ENCODE results near the gene PHACTR3.

PHACTR3 gene

DNA sequence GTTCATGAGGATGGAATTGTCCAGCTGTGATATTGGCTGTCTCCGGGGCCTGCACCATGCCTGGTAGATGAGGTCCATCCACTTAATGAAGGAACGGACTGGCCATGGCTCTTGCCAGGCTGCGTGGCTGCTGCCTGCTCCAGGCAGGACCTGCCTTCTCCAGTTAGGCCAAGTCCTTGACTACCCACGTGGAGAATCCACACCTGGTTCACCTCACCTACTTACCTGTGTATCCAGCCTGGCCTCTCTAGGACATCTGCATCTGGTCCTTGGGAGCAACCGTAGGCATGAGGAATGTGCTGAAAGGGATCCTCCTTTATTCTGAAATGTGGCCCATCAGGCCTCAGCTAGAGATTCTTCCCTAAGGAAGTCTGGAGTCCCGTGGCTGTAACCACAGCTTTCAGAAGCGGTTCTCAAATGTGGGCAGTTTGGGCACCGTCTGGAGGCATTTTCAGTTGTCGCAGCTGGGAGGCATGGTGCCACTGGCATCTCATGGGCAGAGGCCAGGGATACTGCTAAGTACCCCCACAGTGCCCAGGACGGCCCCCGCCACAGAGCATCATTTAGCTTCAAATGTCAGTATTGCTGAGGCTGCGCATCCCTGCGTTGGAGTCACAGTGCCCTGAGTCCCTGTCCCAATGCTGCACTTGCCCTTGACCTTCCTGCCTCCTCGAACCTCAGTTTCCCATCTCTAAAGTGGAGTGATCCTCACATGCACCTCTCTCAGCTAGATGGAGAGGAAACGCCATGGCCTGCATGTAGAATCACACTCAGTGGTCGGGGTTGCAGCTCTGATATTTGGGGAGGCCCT lies 67.5 kb downstream of the PHACTR3 start:
- DNase-seq (ENCODE audit: low spot score) = peak; percentile 60
- TF ChIP-seq, protein P1, sequence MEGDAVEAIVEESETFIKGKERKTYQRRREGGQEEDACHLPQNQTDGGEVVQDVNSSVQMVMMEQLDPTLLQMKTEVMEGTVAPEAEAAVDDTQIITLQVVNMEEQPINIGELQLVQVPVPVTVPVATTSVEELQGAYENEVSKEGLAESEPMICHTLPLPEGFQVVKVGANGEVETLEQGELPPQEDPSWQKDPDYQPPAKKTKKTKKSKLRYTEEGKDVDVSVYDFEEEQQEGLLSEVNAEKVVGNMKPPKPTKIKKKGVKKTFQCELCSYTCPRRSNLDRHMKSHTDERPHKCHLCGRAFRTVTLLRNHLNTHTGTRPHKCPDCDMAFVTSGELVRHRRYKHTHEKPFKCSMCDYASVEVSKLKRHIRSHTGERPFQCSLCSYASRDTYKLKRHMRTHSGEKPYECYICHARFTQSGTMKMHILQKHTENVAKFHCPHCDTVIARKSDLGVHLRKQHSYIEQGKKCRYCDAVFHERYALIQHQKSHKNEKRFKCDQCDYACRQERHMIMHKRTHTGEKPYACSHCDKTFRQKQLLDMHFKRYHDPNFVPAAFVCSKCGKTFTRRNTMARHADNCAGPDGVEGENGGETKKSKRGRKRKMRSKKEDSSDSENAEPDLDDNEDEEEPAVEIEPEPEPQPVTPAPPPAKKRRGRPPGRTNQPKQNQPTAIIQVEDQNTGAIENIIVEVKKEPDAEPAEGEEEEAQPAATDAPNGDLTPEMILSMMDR (IDR thresholded peaks at IDR 0.05) = no peak
- H3K4me3 ChIP-seq = no peak overlapping the region
- no peak overlapping the region for H3K27ac ChIP-seq

DNA sequence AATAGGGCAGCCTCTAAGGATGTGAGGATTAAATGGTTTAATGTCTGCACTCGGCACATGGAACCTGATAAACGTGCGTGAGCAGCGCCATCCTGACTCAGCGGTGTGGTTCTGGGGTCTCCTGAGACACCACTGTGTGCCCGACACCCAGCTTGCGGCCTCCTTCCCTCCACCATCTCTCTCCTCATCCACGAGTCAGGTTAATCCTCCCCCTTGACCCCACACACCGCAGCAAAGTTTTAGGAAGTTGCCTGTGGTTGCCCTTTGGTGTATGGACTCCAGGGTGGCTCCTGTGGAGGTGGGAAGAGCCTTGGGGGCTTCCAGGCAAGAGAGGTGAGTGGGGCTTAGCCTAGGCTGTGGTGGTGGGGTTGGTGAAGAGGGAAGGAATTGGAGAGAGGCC lies 68.2 kb downstream of the PHACTR3 start:
- TF ChIP-seq, protein P1 (IDR thresholded peaks at IDR 0.05) = no peak
- Histone ChIP-seq H3K4me3 (no peak overlapping the region), H3K27ac (no peak overlapping the region)
- peak; percentile 45 for DNase-seq (ENCODE audit: low spot score)

DNA sequence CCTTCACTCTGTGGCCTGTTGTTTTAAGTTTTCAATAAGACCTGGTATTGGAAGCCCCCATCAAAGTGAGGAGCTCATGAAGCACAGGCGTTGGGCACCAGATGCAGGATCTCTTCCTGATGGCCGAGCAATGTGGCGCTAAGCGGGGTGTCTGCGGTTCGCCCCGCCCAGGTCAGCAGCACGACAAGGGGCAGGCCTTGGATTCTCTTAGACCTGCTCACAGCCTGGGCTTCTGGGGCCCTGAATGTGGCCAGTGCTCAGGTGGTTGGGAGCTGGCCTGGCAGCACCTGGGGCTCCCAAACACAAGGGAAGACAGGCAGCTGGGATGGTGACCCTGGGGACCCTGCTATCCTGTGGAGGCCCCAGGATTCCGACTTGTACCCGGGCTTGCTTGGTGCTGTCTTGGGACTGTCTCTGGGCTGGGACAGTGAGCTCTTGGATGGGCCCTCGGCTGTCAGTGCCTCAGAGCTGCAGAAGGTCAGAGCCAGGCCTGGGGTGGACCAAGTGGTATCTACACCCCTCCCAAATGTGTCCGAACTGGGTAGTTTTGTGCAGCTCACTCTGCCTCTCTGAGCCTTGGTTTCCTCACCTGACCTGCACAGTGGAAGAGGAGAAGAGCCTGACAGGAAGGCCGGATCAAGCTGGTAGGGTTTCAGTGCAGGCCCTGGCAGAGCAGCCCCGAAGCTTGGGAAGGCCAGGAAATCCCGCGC lies 69.1 kb downstream of the PHACTR3 start:
- TF ChIP-seq, protein P1 (IDR thresholded peaks at IDR 0.05) = no peak
- Histone ChIP-seq H3K4me3 (no peak overlapping the region), H3K27ac (no peak overlapping the region)
- peak; percentile 60 for DNase-seq (ENCODE audit: low spot score)

DNA sequence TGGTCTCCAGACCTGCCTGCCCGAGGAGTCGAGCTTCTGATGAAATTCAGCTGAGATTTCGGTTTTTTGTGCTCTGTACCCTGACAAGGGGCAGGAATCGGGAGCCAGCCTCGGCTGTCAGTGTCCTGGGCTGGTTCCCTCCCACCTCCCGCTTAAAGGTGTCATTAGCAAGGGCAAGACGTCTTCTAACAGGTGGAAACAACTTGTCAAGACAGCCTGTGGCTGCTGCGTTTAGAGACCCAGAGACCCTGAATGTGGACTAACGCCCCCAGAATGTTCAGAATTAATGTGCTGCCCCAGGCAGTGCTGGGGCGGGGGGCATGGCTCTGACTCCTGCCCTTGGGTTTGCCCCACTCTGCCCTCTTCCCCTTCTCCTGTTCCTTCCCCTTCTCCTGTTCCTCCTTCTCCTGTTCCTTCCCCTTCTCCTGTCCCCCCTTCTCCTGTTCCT lies 69.7 kb downstream of the PHACTR3 start:
- DNase-seq (ENCODE audit: low spot score) = peak; percentile 36
- Histone ChIP-seq H3K4me3 (no peak overlapping the region), H3K27ac (no peak overlapping the region)
- TF ChIP-seq, protein P1 (IDR thresholded peaks at IDR 0.05) = no peak

DNA sequence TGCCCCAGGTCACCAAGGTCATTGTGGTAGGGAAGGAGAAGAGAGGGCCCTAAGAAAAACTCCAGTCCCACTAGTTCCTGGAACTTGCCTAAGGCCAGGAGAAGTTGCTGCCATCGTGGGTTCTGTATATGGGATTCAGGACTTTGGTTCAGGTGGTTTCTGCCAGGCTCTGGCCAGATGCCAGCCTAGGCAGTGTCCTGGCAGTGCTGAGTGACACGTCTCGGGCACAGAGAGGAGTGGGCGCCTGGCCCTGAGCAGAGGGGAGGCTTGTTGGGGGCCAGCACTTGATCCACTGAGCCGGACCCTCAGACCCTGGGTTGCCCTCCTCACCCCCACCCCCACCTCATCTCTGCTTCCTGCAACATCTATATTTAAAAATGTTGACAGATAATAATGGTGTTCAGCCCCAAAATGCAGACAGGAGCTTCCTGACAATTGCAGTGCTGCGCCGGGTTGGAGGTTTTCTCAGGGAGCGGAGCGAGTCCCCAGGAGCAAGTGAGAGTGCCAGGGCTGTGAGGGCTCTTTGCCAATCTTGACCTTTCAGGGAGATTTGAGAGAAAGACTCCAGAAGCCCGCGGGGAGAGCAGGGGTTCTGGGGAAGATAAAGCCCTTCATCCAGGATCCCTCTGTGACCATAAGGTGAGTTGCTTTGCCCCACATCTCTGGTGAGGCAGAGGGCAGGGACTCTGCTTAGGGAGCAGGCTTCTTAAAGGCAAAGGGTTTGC lies 71.9 kb downstream of the PHACTR3 start:
- TF ChIP-seq, protein P1 (IDR thresholded peaks at IDR 0.05) = no peak
- peak; percentile 56 for DNase-seq (ENCODE audit: low spot score)
- H3K27ac ChIP-seq = no peak overlapping the region
- no peak overlapping the region for H3K4me3 ChIP-seq

DNA sequence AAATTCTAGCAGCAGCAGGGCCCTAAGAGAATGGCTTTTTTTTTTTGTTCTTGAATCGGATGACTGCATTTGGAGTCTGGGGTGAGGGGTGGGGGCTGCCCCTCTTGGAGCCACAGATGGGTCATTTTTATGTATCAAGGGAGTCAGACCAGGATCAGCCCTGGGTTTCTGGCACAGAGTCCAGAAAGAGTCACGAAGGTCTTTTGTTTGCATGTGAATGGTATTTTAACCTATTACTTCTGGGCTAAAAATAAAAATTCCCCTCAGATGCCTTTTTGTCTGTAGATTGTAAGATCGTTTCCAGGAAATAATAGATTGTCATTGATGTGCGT lies 72.5 kb downstream of the PHACTR3 start:
- no peak overlapping the region for H3K4me3 ChIP-seq
- DNase-seq (ENCODE audit: low spot score) = no peak
- TF ChIP-seq, protein P1 (IDR thresholded peaks at IDR 0.05) = no peak
- H3K27ac ChIP-seq = no peak overlapping the region

Data from coronary artery (tissue), 2 donors.